Mammary epithelial cell (primary cell): ENCODE measurements around the gene FSD1L.

ENCODE experiments used
- CTCF ChIP-seq, 2 donors: IDR thresholded peaks in 1 of 2; conservative IDR thresholded peaks in 1 of 2; 2 replicates each; pipeline ENCODE4 v1.5.1; 2011 to 2012; ENCODE audit warnings: inconsistent platforms in 2 of 2, low read length in 2 of 2, mild to moderate bottlenecking in 2 of 2, control low read depth in 1 of 2, low read depth in 1 of 2; ENCODE audit not compliant: insufficient read depth in 1 of 2; ENCODE audit errors: extremely low read depth in 1 of 2
- EZH2 ChIP-seq: IDR thresholded peaks from 2 replicates; pipeline ENCODE4 v1.6.1; 2012; ENCODE audit warnings: low read length, inconsistent platforms, borderline replicate concordance

GRCh38 chr9:105508530-105508929 is 60.7 kb downstream of the FSD1L start:
- no peak for TF ChIP-seq CTCF (conservative IDR thresholded peaks at IDR 0.05 in 1 of 2, IDR thresholded peaks at IDR 0.05 in 1 of 2; ENCODE audit: extremely low read depth in 1 of 2, insufficient read depth in 1 of 2, low read depth in 1 of 2, low read length in 2 of 2)
- TF ChIP-seq EZH2, result no peak
